HG03025 (cell line): Measurements from ENCODE around the gene ATP6V0D1.

Source experiments
- ATAC-seq: cut with Tn5 transposase; IDR thresholded peaks from one replicate; pipeline ENCODE4 v1.9.1; 2021; ENCODE audit warnings: mild to moderate bottlenecking, moderate library complexity; ENCODE audit not compliant: unreplicated experiment, low FRiP score

Gene ATP6V0D1

GRCh38 chr16:67445913-67446907 lies 34.7 kb downstream of the ATP6V0D1 start:
- no peak for ATAC-seq

GRCh38 chr16:67445441-67445912 lies 35.5 kb downstream of the ATP6V0D1 start:
- ATAC-seq = no peak

- ATAC-seq = no peak
Observed at GRCh38 chr16:67445126-67445426, 35.9 kb downstream of the ATP6V0D1 start.

GRCh38 chr16:67444259-67445125 lies 36.5 kb downstream of the ATP6V0D1 start:
- no peak for ATAC-seq

GRCh38 chr16:67443265-67443664 lies 37.7 kb downstream of the ATP6V0D1 start:
- ATAC-seq = no peak

GRCh38 chr16:67442581-67443255 lies 38.2 kb downstream of the ATP6V0D1 start:
- ATAC-seq = no peak

GRCh38 chr16:67441907-67442306 lies 39.0 kb downstream of the ATP6V0D1 start:
- ATAC-seq = no peak

GRCh38 chr16:67441271-67441753 lies 39.6 kb downstream of the ATP6V0D1 start:
- ATAC-seq = no peak

- ATAC-seq = no peak
Observed at GRCh38 chr16:67438824-67439393, 42.0 kb downstream of the ATP6V0D1 start.

GRCh38 chr16:67438098-67438791 lies 42.7 kb downstream of the ATP6V0D1 start:
- ATAC-seq = no peak

GRCh38 chr16:67437513-67437912 lies 43.4 kb downstream of the ATP6V0D1 start:
- no peak for ATAC-seq

GRCh38 chr16:67436640-67437193 lies 44.2 kb downstream of the ATP6V0D1 start:
- no peak for ATAC-seq

GRCh38 chr16:67435758-67436164 lies 45.2 kb downstream of the ATP6V0D1 start:
- no peak for ATAC-seq

- no peak for ATAC-seq
Observed at GRCh38 chr16:67433131-67433719, 47.7 kb downstream of the ATP6V0D1 start.

GRCh38 chr16:67432506-67432890 lies 48.5 kb downstream of the ATP6V0D1 start:
- ATAC-seq = no peak

GRCh38 chr16:67431775-67432505 lies 49.0 kb downstream of the ATP6V0D1 start:
- ATAC-seq = no peak

- no peak for ATAC-seq
Observed at GRCh38 chr16:67430977-67431774, 49.8 kb downstream of the ATP6V0D1 start, which contains the start of gene HSD11B2. Gene HSD11B2 (plus strand): TSS chr16:67431121. CDS start chr16:67431249, 128 bp downstream.
